CD14-positive monocyte (primary cell): ENCODE results near the gene LKAAEAR1. TPM values are rescaled to one million over a fixed set of nuclear protein-coding genes. Genes with fewer than 3 reads are reported as not detected.

Experiments used
- DNase-seq, 3 donors: peaks; one replicate each; pipeline ENCODE4 v3.0.0-alpha.2; 2011 to 2022
- H2AFZ ChIP-seq: 2 replicates; pipeline ENCODE4 v1.6.0; 2012; ENCODE audit warnings: mild to moderate bottlenecking, low read depth, low read length, inconsistent platforms; ENCODE audit not compliant: insufficient read depth, poor library complexity, severe bottlenecking
- H3K27ac ChIP-seq, 2 donors: 1 replicate in 1 of 2; 2 replicates in 1 of 2; pipeline ENCODE4 v1.5.1; 2012 to 2013; ENCODE audit warnings: low read length in 2 of 2, control low read depth in 1 of 2, inconsistent platforms in 1 of 2, low read depth in 1 of 2, mild to moderate bottlenecking in 1 of 2
- H3K27me3 ChIP-seq, 2 donors: one replicate each; pipeline versions ENCODE4 v1.6.0 to v1.6.1; 2011 to 2013; ENCODE audit warnings: low read length in 2 of 2; ENCODE audit not compliant: control insufficient read depth in 2 of 2, insufficient read depth in 2 of 2
- H3K36me3 ChIP-seq, 2 donors: replicated peaks in 1 of 2; 1 replicate in 1 of 2; 2 replicates in 1 of 2; pipeline versions ENCODE4 v1.5.1 to v1.6.1; 2012 to 2013; ENCODE audit warnings: low read length in 2 of 2, control low read depth in 1 of 2, inconsistent platforms in 1 of 2, mild to moderate bottlenecking in 1 of 2; ENCODE audit not compliant: insufficient read depth in 2 of 2, control insufficient read depth in 1 of 2
- H3K4me1 ChIP-seq, 2 donors: 1 replicate in 1 of 2; 2 replicates in 1 of 2; pipeline versions ENCODE4 v1.5.1 to v1.6.1; 2012 to 2013; ENCODE audit warnings: low read length in 2 of 2, control low read depth in 1 of 2, inconsistent platforms in 1 of 2, mild to moderate bottlenecking in 1 of 2, moderate library complexity in 1 of 2; ENCODE audit not compliant: insufficient read depth in 2 of 2, control insufficient read depth in 1 of 2
- H3K4me2 ChIP-seq: replicated peaks from 2 replicates; pipeline ENCODE3; 2012; ENCODE audit warnings: low read length, moderate library complexity, mild to moderate bottlenecking; ENCODE audit not compliant: poor library complexity, severe bottlenecking; ENCODE audit errors: extremely low read depth
- H3K4me3 ChIP-seq, 3 experiments: fragments of 200-600 bp in 1 of 3; sonication (generic) in 1 of 3; replicated peaks in 1 of 3; 1 replicate in 2 of 3; 2 replicates in 1 of 3; pipeline ENCODE4 v1.5.1; 2011 to 2013; ENCODE audit warnings: low read length in 3 of 3, mild to moderate bottlenecking in 3 of 3, control low read depth in 2 of 3, low read depth in 2 of 3, inconsistent platforms in 1 of 3, moderate library complexity in 1 of 3
- H3K79me2 ChIP-seq: 2 replicates; pipeline ENCODE4 v1.6.0; 2012; ENCODE audit warnings: mild to moderate bottlenecking, control low read depth, inconsistent platforms, low read length, moderate library complexity; ENCODE audit not compliant: insufficient read depth
- H3K9ac ChIP-seq: 2 replicates; pipeline ENCODE4 v1.6.0; 2017; ENCODE audit warnings: low read length, mild to moderate bottlenecking; ENCODE audit not compliant: insufficient read depth, poor library complexity, severe bottlenecking
- H3K9me3 ChIP-seq, 2 donors: replicated peaks in 1 of 2; 1 replicate in 1 of 2; 2 replicates in 1 of 2; pipeline versions ENCODE4 v1.5.1 to v1.6.1; 2012 to 2013; ENCODE audit warnings: low read length in 2 of 2, control low read depth in 1 of 2; ENCODE audit not compliant: control insufficient read depth in 1 of 2, insufficient read depth in 1 of 2
- H4K20me1 ChIP-seq: 2 replicates; pipeline ENCODE4 v1.6.0; 2012; ENCODE audit warnings: mild to moderate bottlenecking, low read length, control low read depth, moderate library complexity; ENCODE audit not compliant: insufficient read depth
- H3K27ac Mint-ChIP-seq, 7 donors: one replicate each; pipeline ENCODE4 v1.8.0; 2020; ENCODE audit warnings: mild to moderate bottlenecking in 7 of 7, mixed read lengths in 7 of 7, moderate library complexity in 6 of 7, inconsistent platforms in 2 of 7
- H3K27me3 Mint-ChIP-seq, 3 donors: one replicate each; pipeline ENCODE4 v1.8.0; 2021 to 2022; ENCODE audit warnings: low read depth in 3 of 3, mild to moderate bottlenecking in 3 of 3, mixed read lengths in 3 of 3, moderate library complexity in 3 of 3, inconsistent platforms in 1 of 3
- H3K36me3 Mint-ChIP-seq, 2 donors: one replicate each; pipeline ENCODE4 v1.8.0; 2020; ENCODE audit warnings: mixed read lengths in 2 of 2, inconsistent platforms in 1 of 2, mild to moderate bottlenecking in 1 of 2
- H3K4me1 Mint-ChIP-seq: one replicate; pipeline ENCODE4 v1.8.0; 2020; ENCODE audit warnings: mild to moderate bottlenecking, mixed read lengths
- H3K4me3 Mint-ChIP-seq, 2 donors: one replicate each; pipeline ENCODE4 v1.8.0; 2020; ENCODE audit warnings: mild to moderate bottlenecking in 2 of 2, mixed read lengths in 2 of 2, moderate library complexity in 1 of 2
- H3K9me3 Mint-ChIP-seq, 7 donors: one replicate each; pipeline ENCODE4 v1.8.0; 2020 to 2022; ENCODE audit warnings: mixed read lengths in 7 of 7, mild to moderate bottlenecking in 6 of 7, moderate library complexity in 6 of 7, inconsistent platforms in 2 of 7
- WGBS: methylation state at CpG from one replicate; pipeline ENCODE4 v1.1.5; 2013; ENCODE audit warnings: missing lambda C conversion rate; ENCODE audit not compliant: insufficient coverage; 5-methylcytosine and 5-hydroxymethylcytosine counted together
- intact Hi-C, 2 donors: fragments of 100-400 bp; cut with micrococcal nuclease; formaldehyde crosslinking; loops; one replicate each; pipeline versions ENCODE4 v1.15.0 to v1.15.1; 2023
- polyA plus RNA-seq, 3 donors: library from polyadenylated mRNA; depleted of rRNA in 1 of 3; unstranded in 2 of 3; stranded (reverse) in 1 of 3; fragments of 300-500 nt in 2 of 3; fragments of >200 nt in 1 of 3; fragmentation: Illumina TruSeq in 2 of 3; gene quantifications; 1 replicate in 2 of 3; 2 replicates in 1 of 3; pipeline ENCODE4 v1.2.3, GENCODE V29; 2012 to 2021
- TF ChIP-seq, protein P1 (sequence below): fragments of 200-600 bp; IDR thresholded peaks from one replicate; pipeline ENCODE4 v1.8.0; 2022; ENCODE audit warnings: antibody characterized with exemption, mild to moderate bottlenecking

LKAAEAR1 gene
- polyA plus RNA-seq, 3 donors = 0.61 to 0.86 (median 0.64) TPM

DNA sequence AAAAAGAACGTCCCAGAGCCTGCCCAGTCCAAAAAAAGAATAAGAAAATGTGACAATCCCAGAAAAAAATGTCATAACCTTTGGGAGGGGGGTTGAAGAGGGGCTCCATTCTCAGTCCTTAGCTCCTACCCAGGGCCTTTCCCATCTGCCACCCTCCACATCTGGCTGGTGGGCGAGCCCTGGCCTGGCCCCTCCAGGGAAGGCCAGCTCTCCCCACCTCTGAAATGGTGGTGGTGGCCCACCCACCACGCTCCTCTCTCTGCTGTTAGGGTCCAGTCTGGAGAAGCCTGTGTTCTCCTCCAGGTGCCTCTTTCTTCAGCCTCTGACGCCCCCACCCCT lies 5.3 kb downstream of the LKAAEAR1 start:
- no peaks in the 10 kb centered on the region for H3K27me3 ChIP-seq
- H3K9me3 Mint-ChIP-seq = no peaks in the 10 kb centered on the region
- peaks cover 82% of the 10 kb centered on the region for H3K79me2 ChIP-seq
- H3K9me3 ChIP-seq = no peaks in the 10 kb centered on the region
- H4K20me1 ChIP-seq = peaks cover 88% of the 10 kb centered on the region
- peak overlapping the region; percentile 88 for H3K9ac ChIP-seq
- peaks cover 4 to 6% (median 5%) of the 10 kb centered on the region in 3 donors for H3K27me3 Mint-ChIP-seq
- H3K27ac Mint-ChIP-seq = peak overlapping the region; percentile 89 to 94 (median 93)
- peaks cover 50 to 77% of the 10 kb centered on the region in 2 donors for H3K4me1 ChIP-seq
- H3K36me3 Mint-ChIP-seq = peaks cover 19 to 30% of the 10 kb centered on the region in 2 donors
- peak overlapping the region; percentile 92 for H3K4me2 ChIP-seq
- H3K4me1 Mint-ChIP-seq = peaks cover 51% of the 10 kb centered on the region
- DNase-seq = no peak
- intact Hi-C loops = loop anchor here (1.0 to 2.0 kb wide), 2 partner anchors 16 kb away; partner anchors contain the start of gene TCEA2 (in 2 of the 2)
- peaks cover 24% of the 10 kb centered on the region in 2 donors for H3K36me3 ChIP-seq
- H3K4me3 Mint-ChIP-seq = peak overlapping the region; percentile 95 to 97
- TF ChIP-seq, protein P1, sequence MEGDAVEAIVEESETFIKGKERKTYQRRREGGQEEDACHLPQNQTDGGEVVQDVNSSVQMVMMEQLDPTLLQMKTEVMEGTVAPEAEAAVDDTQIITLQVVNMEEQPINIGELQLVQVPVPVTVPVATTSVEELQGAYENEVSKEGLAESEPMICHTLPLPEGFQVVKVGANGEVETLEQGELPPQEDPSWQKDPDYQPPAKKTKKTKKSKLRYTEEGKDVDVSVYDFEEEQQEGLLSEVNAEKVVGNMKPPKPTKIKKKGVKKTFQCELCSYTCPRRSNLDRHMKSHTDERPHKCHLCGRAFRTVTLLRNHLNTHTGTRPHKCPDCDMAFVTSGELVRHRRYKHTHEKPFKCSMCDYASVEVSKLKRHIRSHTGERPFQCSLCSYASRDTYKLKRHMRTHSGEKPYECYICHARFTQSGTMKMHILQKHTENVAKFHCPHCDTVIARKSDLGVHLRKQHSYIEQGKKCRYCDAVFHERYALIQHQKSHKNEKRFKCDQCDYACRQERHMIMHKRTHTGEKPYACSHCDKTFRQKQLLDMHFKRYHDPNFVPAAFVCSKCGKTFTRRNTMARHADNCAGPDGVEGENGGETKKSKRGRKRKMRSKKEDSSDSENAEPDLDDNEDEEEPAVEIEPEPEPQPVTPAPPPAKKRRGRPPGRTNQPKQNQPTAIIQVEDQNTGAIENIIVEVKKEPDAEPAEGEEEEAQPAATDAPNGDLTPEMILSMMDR = no peak
- 0% methylated on average over 3 of the region's 4 CpGs for WGBS
- peak overlapping the region; percentile 81 to 86 for H3K27ac ChIP-seq
- peak overlapping the region; percentile 78 to 100 (median 84) for H3K4me3 ChIP-seq
- H2AFZ ChIP-seq = peak overlapping the region; percentile 54

DNA sequence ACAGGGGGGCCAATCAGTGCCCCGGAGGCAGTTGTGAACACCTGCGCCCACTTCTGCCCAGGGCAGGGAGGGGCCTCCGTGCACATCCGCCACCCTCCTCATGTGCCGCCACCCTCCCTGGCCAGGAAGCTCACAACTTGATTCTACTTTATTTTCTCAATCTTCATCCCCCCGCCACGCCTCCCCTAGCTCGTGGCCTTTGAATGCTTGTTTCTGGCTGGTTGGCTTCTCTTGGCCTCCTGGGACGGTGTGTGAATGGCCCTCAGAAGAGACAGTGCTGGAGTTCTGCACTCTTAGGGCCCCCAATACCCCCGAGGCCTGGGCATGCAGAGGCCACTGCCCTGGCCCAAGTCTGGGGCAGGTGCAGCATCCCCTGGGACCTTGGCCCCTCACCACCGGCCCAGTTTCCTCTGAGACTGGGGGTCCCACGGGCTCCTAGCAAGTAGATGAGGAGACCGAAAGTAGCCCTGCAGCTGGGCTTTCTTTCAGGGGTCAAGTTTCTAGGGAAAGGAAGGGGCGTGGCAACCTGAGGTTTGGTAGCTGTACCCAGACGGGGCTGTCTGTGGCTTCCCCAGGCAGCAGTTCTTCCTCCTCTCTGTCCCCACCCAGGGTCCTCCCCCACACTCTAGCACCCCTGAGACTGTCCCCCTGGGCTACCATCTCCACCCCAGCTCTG lies 6.2 kb downstream of the LKAAEAR1 start:
- peaks cover 87% of the 10 kb centered on the region for H3K79me2 ChIP-seq
- H3K4me3 ChIP-seq = peak overlapping the region; percentile 78 to 100 (median 84)
- Mint-ChIP-seq H3K4me1 (peaks cover 48% of the 10 kb centered on the region), H3K4me3 (peak overlapping the region; percentile 95 to 97), H3K9me3 (no peaks in the 10 kb centered on the region), H3K27me3 (peaks cover 4 to 5% (median 4%) of the 10 kb centered on the region in 3 donors), H3K27ac (peak overlapping the region; percentile 89 to 94 (median 93)), H3K36me3 (peaks cover 25 to 38% of the 10 kb centered on the region in 2 donors)
- peak overlapping the region; percentile 81 to 86 for H3K27ac ChIP-seq
- H3K9me3 ChIP-seq = no peaks in the 10 kb centered on the region
- 0% methylated on average over 11 of the region's 15 CpGs for WGBS
- H3K36me3 ChIP-seq = peaks cover 33% of the 10 kb centered on the region in 2 donors
- peak in 1 of 3 donors; percentile 55 for DNase-seq
- peak overlapping the region; percentile 88 for H3K9ac ChIP-seq
- H3K4me2 ChIP-seq = peak overlapping the region; percentile 92
- H2AFZ ChIP-seq = no peak overlapping the region
- no peaks in the 10 kb centered on the region for H3K27me3 ChIP-seq
- intact Hi-C loops = loop anchor here in 1 of 2 donors (2.0 kb wide), 1 partner anchor 15 kb away; the partner anchor contains the start of gene TCEA2
- peaks cover 94% of the 10 kb centered on the region for H4K20me1 ChIP-seq
- peaks cover 46 to 72% of the 10 kb centered on the region in 2 donors for H3K4me1 ChIP-seq
- TF ChIP-seq, protein P1 = no peak
